Astrocyte of the spinal cord (primary cell): Measurements from ENCODE around the gene PLD2.

Source experiments
- DNase-seq: peaks from one replicate; pipeline ENCODE4 v3.0.0; 2011; ENCODE audit warnings: low read depth, low spot score
- H3K4me3 ChIP-seq: 2 replicates; pipeline ENCODE4 v1.5.1; 2011; ENCODE audit warnings: low read depth, mild to moderate bottlenecking, low read length, moderate library complexity
- in situ Hi-C: cut with HindIII; loops from 2 replicates; pipeline ENCODE4 v1.10.0; 2017; ENCODE audit warnings: low sequenced_read_pairs
- TF ChIP-seq, protein P1 (sequence below): IDR thresholded peaks from 2 replicates; pipeline ENCODE4 v1.5.1; 2012; ENCODE audit warnings: low read depth, mild to moderate bottlenecking, low read length, inconsistent platforms

The PLD2 gene

GRCh38 chr17:4806456-4806776 lies 536 bp upstream of the PLD2 start:
- TF ChIP-seq, protein P1, sequence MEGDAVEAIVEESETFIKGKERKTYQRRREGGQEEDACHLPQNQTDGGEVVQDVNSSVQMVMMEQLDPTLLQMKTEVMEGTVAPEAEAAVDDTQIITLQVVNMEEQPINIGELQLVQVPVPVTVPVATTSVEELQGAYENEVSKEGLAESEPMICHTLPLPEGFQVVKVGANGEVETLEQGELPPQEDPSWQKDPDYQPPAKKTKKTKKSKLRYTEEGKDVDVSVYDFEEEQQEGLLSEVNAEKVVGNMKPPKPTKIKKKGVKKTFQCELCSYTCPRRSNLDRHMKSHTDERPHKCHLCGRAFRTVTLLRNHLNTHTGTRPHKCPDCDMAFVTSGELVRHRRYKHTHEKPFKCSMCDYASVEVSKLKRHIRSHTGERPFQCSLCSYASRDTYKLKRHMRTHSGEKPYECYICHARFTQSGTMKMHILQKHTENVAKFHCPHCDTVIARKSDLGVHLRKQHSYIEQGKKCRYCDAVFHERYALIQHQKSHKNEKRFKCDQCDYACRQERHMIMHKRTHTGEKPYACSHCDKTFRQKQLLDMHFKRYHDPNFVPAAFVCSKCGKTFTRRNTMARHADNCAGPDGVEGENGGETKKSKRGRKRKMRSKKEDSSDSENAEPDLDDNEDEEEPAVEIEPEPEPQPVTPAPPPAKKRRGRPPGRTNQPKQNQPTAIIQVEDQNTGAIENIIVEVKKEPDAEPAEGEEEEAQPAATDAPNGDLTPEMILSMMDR, result no peak
- no peak for DNase-seq
- peak overlapping the region; percentile 55 for H3K4me3 ChIP-seq
- in situ Hi-C loops, result no loop called here

- H3K4me3 ChIP-seq, result peak overlapping the region; percentile 65
- no peak for DNase-seq
- TF ChIP-seq, protein P1, result no peak
- in situ Hi-C loops, result no loop called here
Observed at GRCh38 chr17:4807605-4808377, 839 bp downstream of the PLD2 start.

GRCh38 chr17:4808378-4808767 lies 1.4 kb downstream of the PLD2 start:
- DNase-seq, result no peak
- in situ Hi-C loops, result no loop called here
- H3K4me3 ChIP-seq, result no peak overlapping the region
- TF ChIP-seq, protein P1, result no peak

GRCh38 chr17:4810696-4811290 lies 3.8 kb downstream of the PLD2 start:
- no peak for DNase-seq
- H3K4me3 ChIP-seq, result no peak overlapping the region
- in situ Hi-C loops, result no loop called here
- TF ChIP-seq, protein P1, result no peak

DNA sequence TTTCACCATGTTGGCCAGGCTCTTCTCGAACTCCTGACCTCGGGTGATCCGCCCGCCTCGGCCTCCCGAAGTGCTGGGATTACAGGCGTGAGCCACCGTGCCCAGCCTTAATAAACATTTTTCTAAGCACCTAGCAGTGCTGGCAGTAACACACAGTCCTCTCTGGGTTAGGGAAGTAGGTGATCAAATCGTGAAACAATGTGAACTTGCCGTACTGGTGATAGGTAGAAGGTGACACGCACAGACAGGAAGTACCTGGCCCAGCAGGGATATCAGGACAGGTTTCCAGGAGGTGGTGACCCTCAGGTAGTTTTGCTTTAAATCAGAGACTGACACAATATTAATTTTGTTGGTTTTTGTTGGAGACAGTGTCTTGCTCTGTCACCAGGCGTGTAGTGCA lies 4.5 kb downstream of the PLD2 start:
- H3K4me3 ChIP-seq, result no peak overlapping the region
- in situ Hi-C loops, result no loop called here
- no peak for DNase-seq
- TF ChIP-seq, protein P1, result no peak

- DNase-seq, result no peak
- in situ Hi-C loops, result no loop called here
- TF ChIP-seq, protein P1, result no peak
- no peak overlapping the region for H3K4me3 ChIP-seq
Observed at GRCh38 chr17:4812690-4813089, 5.7 kb downstream of the PLD2 start.
